NOMO-1 treated with DMSO at 0.1 percent for 48 hours (cell line): Measurements from ENCODE around the gene RASAL2.
"Not testable (repeated sequence)": the region's sequence is repeated elsewhere in the genome, so short reads cannot be mapped to it uniquely, and the experiment has no call there.

Source experiments
- DNase-seq: peaks from one replicate; lab custom pipeline; 2025; ENCODE audit not compliant: unreplicated experiment; lab: John Stamatoyannopoulos, UW

RASAL2 gene

DNA sequence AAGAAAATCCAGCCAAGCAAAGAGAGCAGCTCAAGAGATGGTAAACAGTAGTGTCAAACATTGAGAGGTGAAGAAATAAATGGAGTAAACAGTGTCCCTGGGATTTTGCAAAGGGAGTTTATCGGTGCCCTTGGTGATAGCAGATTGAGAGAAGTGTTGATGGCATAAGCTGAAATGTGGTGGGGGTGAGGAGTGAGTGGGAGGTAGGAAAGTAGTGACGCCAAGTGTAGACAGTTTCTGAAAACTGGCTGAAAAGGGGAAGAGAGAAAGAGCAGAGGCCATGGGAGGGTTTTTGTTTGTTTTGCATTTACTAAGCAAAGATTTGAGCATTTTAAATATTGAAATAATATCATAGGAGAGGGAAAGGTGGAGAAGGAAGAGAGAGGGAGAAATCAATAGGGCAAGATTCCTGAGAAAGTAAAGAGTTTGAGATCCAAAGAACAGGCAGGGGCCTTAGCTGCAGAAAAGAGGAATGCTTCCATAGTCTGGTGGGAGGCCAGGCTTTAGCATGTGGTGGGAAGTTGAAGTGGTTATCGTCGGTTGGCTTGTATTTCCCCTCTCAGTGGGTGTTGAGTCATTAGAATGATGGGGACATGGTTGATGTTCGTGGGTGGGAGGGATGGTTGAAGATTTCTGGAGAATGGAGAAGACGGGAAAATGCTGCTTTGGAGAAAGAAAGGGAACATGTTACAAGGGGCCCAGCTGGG lies 26.8 kb upstream of the RASAL2 start:
- peak; percentile 79 for DNase-seq

DNA sequence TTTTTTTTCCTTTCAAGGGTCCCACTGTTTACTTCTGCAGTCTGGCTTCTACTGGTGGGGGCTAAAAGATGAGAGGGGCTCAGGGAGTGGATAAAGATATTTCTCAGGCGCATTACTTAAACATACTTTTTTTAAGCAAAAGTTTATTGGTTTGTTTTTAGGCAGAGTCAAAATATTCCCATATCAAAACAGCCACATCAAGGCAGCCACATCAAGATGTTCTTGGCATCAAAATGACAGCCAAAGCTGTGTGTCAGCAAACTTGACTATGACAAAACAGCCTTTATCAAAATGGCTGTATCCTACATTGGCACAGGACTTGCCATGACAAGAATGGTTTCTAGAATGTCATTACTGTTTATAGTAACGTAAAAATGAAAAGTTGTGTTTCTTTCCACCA lies 22.1 kb upstream of the RASAL2 start:
- DNase-seq: no peak

DNA sequence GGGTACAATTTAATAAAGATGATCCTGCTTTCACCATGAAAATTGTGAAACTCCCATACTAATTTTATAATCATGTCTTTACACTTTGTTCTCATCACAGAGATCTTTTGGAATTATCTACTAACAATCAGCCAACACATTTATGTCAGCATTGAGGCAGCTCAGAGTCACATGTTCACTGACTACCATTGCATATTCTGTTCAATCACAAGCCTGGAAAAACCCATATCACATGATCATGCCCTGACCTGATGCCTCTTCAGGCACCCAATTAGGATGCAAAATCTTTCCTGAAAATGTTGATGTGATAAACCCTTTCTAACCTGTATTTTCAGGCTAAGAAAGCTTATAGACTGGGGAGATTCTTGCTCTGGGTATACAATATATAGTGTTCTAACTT lies 21.6 kb upstream of the RASAL2 start:
- no peak for DNase-seq

DNA sequence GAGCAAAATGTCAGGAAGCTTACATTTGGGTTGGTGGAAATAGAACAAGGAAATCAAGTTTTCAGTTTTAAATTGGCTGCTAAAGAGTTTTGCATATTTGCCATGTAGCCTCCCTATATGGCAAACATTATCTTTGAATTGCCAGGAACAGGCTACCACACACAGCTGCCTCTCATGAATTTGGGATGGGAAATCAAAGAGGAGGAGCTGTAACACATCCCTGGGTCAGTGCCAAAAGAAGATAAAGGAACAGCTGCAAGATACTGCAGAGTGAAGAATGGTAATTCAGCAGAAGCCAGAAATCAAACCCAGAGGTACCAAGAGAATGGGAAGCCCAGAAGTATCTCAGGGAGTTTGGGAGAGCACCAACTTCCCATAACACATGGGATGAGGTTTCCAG lies 18.6 kb upstream of the RASAL2 start:
- DNase-seq: no peak

GRCh38 chr1:178076607-178077006 lies 17.3 kb upstream of the RASAL2 start:
- DNase-seq: no peak

DNA sequence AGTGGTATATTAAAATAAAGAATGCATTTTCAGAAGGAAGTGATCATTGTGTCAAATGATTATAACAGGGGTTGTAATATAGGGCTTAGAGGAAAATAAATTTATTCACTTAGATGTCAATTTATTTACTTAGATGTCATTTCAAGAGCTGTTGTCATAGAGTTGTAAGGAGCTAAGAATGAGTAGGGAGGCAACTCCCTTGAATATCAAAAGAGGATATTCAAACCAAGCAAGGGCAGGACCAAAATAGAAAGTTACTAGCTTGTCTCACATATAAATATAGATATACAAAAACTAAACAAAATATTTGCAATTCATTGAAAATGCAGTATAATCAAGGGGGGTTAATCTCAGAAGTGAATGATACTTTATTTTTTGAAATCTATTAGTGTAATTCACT lies 16.0 kb upstream of the RASAL2 start:
- no peak for DNase-seq

DNA sequence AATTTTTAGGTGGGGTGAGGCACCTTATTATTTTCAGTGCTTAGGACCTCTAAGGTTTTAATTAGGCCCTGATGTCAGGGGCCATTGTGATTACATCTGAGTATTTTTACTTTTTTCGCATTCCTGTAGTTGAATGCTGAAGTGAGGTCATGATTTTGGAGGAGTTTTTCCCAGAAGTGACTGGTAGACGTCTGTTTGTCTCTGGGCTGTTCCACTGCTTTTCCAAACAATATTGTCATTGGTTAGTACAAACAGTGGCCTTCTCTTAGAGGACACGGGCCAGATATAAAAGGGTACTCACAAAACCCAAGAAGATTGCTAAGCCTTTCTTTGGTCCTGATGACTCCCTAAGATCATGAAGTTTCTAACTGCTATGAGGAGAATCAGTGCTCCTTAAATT lies 7.6 kb upstream of the RASAL2 start:
- DNase-seq: no peak

- DNase-seq: peak; percentile 89
Measured at GRCh38 chr1:178086766-178087165, 7.1 kb upstream of the RASAL2 start.

DNA sequence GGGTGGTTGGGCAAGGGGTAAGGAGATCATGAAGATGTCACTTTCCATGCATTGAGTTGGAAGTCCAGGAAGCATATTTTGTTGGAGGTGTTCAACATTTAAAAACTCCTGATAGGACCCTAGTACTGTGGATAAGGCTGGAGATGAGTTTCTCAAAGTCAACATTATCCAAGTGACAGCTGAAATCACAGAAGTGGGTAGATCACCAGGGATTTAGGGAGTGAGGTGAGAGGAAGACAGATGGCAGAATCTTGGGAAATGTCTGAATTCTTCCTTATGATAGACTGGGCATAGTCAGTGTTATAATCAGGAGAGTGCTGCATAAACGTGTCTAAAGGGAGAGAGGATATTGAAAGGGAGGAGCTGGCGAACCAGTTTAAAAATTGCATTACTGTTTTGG lies 5.3 kb upstream of the RASAL2 start:
- DNase-seq: no peak

DNA sequence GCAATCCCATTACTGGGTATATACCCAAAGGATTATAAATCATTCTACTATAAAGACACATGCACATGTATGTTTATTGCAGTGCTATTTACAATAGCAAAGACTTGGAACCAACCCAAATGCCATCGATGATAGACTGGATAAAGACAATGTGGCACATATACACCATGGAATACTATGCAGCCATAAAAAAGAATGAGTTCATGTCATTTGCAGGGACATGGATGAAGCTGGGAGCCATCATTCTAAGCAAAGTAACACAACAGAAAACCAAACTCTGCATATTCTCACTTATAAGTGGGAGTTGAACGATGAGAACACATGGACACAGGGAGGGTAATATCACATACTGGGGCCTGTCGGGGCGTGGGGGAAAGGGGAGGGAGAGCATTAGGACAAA lies 2.5 kb upstream of the RASAL2 start:
- DNase-seq: not testable (repeated sequence)

- DNase-seq: no peak
Measured at GRCh38 chr1:178091986-178092745, 1.7 kb upstream of the RASAL2 start.

GRCh38 chr1:178092878-178093493 lies 918 bp upstream of the RASAL2 start:
- DNase-seq: no peak

- peak; percentile 91 for DNase-seq
Measured at GRCh38 chr1:178093494-178093950, 382 bp upstream of the RASAL2 start.

- DNase-seq: no peak
Measured at GRCh38 chr1:178094739-178095645, 1.1 kb downstream of the RASAL2 start.

DNA sequence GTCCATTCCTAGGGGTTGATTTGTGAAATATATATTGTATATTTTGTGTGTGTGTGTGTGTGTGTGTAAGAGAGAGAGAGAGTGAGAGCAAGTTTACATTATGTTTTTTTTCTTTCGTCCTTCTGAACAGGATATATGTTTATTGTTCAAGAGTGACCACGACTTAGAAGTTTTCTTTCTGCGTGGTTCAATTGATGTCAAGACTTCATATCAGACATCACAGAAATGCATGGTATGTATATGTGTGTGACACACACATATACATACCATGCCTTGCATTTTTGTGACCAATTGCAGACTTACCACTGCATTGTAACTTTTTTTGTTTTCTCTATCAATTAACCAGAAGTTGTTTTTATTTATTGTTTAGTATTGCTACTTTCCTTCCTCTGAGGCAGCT lies 2.5 kb downstream of the RASAL2 start:
- no peak for DNase-seq

DNA sequence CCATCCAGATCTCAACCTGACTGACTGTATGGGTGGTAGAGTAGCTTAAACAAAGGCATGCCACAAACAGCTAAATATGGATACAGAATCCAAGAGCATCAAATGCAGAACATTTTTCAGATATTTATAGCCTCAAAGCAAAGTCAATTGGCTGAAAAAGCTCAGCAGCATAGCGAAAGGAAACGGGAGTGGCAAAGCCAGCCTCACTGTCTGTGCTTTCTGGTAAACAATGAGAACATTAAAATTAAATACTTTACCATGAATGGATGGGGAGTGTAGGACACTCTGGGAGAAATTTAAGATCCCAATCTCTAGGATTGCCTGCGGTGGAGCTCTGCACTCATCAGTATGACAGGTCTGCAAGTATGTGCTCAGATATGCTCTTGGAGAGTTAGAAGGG lies 4.4 kb downstream of the RASAL2 start:
- no peak for DNase-seq

GRCh38 chr1:178101266-178101630 lies 7.3 kb downstream of the RASAL2 start:
- no peak for DNase-seq

DNA sequence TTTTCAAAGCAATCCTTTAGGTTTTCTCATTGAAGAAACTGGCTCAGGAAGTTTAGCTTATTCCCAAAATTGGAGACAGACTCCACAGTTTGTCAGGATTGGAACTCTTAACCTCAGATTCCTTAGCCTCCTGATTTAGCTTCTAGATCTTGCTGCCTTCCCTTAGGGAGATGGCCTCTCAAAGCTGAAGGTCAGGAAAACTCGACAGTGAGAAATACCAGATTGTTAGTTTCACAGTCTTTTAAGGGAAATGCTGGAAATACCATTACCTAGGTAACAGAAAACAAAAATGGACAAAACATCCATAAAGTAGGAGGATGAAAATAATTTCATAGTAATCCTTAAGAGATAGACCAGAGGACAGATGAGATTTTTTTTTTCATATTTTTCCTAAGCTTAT lies 7.8 kb downstream of the RASAL2 start:
- DNase-seq: no peak

DNA sequence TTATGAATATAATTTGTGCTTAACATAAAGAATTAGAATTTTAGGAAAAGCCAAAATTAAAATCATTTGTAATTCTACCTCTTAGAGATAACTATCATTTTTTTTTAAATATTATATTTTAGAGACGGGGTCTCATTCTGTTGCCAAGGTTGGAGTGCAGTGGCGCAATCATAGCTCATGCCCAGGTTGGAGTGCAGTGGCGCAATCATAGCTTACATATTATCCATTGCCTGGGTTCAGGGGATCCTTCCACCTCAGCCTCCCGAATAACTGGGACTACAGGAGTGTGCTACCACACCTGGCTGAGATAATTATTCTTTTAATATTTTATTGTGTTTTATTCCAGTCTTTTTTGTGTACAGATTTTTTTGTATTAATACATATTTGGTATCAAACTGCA lies 8.3 kb downstream of the RASAL2 start:
- DNase-seq: no peak

- no peak for DNase-seq
Measured at GRCh38 chr1:178107823-178108222, 13.9 kb downstream of the RASAL2 start.
